K562 (cell line): Measurements from ENCODE around the gene CNPY4. TPM values are rescaled to one million over a fixed set of nuclear protein-coding genes. Genes with fewer than 3 reads are reported as not detected.

Source experiments
- BCLAF1 ChIP-seq, 2 experiments: fragments of 450-650 bp in 1 of 2; IDR thresholded peaks; 2 replicates each; pipeline ENCODE4 v1.6.1; 2011 to 2017; ENCODE audit warnings: low read depth in 2 of 2, antibody characterized with exemption in 1 of 2, borderline replicate concordance in 1 of 2, low read length in 1 of 2, mild to moderate bottlenecking in 1 of 2, mixed read lengths in 1 of 2; ENCODE audit not compliant: control insufficient read depth in 1 of 2
- BRD9 ChIP-seq: fragments of 450-650 bp; IDR thresholded peaks from 2 replicates; pipeline ENCODE4 v1.6.1; 2018; ENCODE audit warnings: low read depth; ENCODE audit not compliant: partially characterized antibody
- CHD2 ChIP-seq: IDR thresholded peaks from 2 replicates; pipeline ENCODE4 v1.6.1; 2011; ENCODE audit warnings: low read depth, low read length
- DIDO1 ChIP-seq: fragments of 450-650 bp; IDR thresholded peaks from 2 replicates; pipeline ENCODE4 v1.6.1; 2016; ENCODE audit warnings: low read depth, missing biosample characterization, missing genetic modification characterization
- KAT7 ChIP-seq: sonication (generic); formaldehyde crosslinking; IDR thresholded peaks from 2 replicates; pipeline ENCODE4 v1.8.0; 2022; ENCODE audit warnings: missing genetic modification reagents, mild to moderate bottlenecking, borderline replicate concordance
- PKNOX1 ChIP-seq: fragments of 450-650 bp; IDR thresholded peaks from 2 replicates; pipeline ENCODE4 v1.6.1; 2016
- POLR2AphosphoS5 ChIP-seq: IDR thresholded peaks from 2 replicates; pipeline ENCODE4 v1.6.1; 2011; ENCODE audit warnings: mild to moderate bottlenecking, low read depth, low read length, moderate library complexity; ENCODE audit not compliant: control insufficient read depth, insufficient read depth
- POLR2B ChIP-seq: fragments of 450-650 bp; IDR thresholded peaks from 2 replicates; pipeline ENCODE4 v1.6.1; 2018; ENCODE audit warnings: low read depth; ENCODE audit not compliant: partially characterized antibody
- POU5F1 ChIP-seq: fragments of 150-350 bp; IDR thresholded peaks from 2 replicates; pipeline ENCODE4 v1.6.1; 2014; ENCODE audit warnings: borderline replicate concordance, low read length, low read depth, mild to moderate bottlenecking; ENCODE audit not compliant: partially characterized antibody
- RAD51 ChIP-seq: fragments of 450-650 bp; IDR thresholded peaks from 2 replicates; pipeline ENCODE4 v1.7.1; 2016; ENCODE audit warnings: low read depth, mild to moderate bottlenecking, borderline replicate concordance
- RCOR1 ChIP-seq, 2 experiments: IDR thresholded peaks; 2 replicates each; pipeline ENCODE4 v1.6.1; 2012; ENCODE audit warnings: low read depth in 2 of 2, low read length in 2 of 2, borderline replicate concordance in 1 of 2, improper control_type of control experiment in 1 of 2
- RUNX1 ChIP-seq: sonication (generic); IDR thresholded peaks from 2 replicates; pipeline ENCODE4 v1.6.1; 2016; ENCODE audit warnings: antibody characterized with exemption, low read depth
- SMARCA4 ChIP-seq: fragments of 450-650 bp; IDR thresholded peaks from 2 replicates; pipeline ENCODE4 v1.6.1; 2016
- SRF ChIP-seq, 2 experiments: fragments of 250-450, 450-650 bp in 1 of 2; sonication (Bioruptor Pico) in 1 of 2; sonication (generic) in 1 of 2; formaldehyde crosslinking; IDR thresholded peaks; 2 replicates each; pipeline versions ENCODE4 v1.5.0 to v1.5.1; 2020 to 2022; ENCODE audit warnings: mild to moderate bottlenecking in 1 of 2, missing genetic modification reagents in 1 of 2
- TBL1XR1 ChIP-seq, 2 experiments: IDR thresholded peaks; 2 replicates each; pipeline ENCODE4 v1.6.1; 2012; ENCODE audit warnings: improper control_type of control experiment in 2 of 2, low read length in 2 of 2, mild to moderate bottlenecking in 1 of 2
- U2AF1 ChIP-seq: fragments of 200-400 bp; formaldehyde crosslinking; optimal IDR thresholded peaks from 2 replicates; pipeline ENCODE3; 2017; ENCODE audit warnings: mild to moderate bottlenecking, low read depth, low read length, moderate library complexity
- ZNF239 ChIP-seq: fragments of 250-450 bp; sonication (Bioruptor Pico); IDR thresholded peaks from 2 replicates; pipeline ENCODE4 v1.4.0; 2020; ENCODE audit warnings: mild to moderate bottlenecking
- ZSCAN29 ChIP-seq: fragments of 450-650 bp; IDR thresholded peaks from 2 replicates; pipeline ENCODE4 v1.6.1; 2017
- polyA plus RNA-seq, 8 experiments: library from polyadenylated mRNA; depleted of rRNA in 4 of 8; stranded (reverse) in 5 of 8; unstranded in 3 of 8; fragments of >200 nt; fragmentation: Nextera tagmentation in 2 of 8; fragmentation: Illumina TruSeq in 1 of 8; extraction: Ambion mirVana in 2 of 8; extraction: Trizol in 1 of 8; gene quantifications; 2 replicates each; pipeline versions ENCODE4 v1.2.1 to v1.2.3, GENCODE V29; 2011 to 2014; ENCODE audit warnings: inconsistent platforms in 1 of 8, missing spikeins in 1 of 8
- total RNA-seq, 7 experiments: library from RNA; depleted of rRNA in 6 of 7; stranded (reverse); fragments of >200 nt in 6 of 7; fragmentation: Illumina TruSeq in 2 of 7; extraction: Trizol in 2 of 7; gene quantifications; 2 replicates each; pipeline versions ENCODE4 v1.2.1 to v1.2.3, GENCODE V29; 2011 to 2021; ENCODE audit warnings: low replicate concordance in 1 of 7
- TF ChIP-seq, protein P1 (sequence below), 2 experiments: fragments of 450-650 bp; IDR thresholded peaks; 2 replicates each; pipeline ENCODE4 v1.6.1; 2018; ENCODE audit warnings: mild to moderate bottlenecking in 2 of 2, low read depth in 1 of 2; ENCODE audit not compliant: partially characterized antibody in 2 of 2

The CNPY4 gene
- total and polyA plus RNA-seq, 9 of the 15 experiments (the other 6 are each of a cell fraction or from before 2014, with no cell fraction given), result 1.9 to 11.2 (median 7.0) TPM

DNA sequence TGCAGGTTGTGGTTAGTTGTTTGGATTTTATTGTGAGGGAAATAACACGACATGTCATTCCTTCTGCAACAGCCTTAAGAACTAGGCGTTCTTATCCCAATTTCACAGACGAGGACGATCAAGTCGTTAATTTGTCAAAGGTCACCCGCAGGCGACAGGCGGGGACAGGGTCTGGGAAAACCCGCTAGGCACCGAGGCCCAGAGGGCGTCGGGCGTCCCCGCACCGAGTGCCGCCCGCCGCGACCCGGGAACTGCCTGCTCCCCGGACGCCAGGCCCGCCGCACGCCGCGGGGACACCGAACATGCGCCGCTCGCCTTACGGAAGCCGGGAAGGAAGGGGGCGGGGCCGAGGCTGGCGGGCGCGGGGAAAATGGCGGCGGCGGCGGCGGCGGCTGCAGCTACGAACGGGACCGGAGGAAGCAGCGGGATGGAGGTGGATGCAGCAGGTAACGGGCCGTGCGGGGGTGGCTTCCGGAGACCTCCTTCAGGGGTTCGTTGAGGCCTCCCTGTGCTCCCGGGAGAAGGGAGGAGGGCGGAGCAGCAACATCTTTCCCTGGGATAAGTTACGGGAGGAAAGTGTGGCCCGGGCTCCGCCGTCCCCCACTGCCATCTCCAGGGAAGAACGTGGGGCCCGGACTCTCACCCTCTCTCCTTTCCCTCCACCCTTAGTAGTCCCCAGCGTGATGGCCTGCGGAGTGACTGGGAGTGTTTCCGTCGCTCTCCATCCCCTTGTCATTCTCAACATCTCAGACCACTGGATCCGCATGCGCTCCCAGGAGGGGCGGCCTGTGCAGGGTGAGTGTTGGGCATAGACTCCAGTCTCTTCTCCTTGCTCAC, 30.6 kb upstream of the CNPY4 start, which contains the start of gene COPS6 (continued):
- no peak for TF ChIP-seq BCLAF1 (IDR thresholded peaks at IDR 0.05; ENCODE audit: borderline replicate concordance in 1 of 2, control insufficient read depth in 1 of 2, low read depth in 2 of 2, low read length in 1 of 2)
- peak; percentile 11 to 46; a peak in 1 of 4 replicates for TF ChIP-seq TBL1XR1 (IDR thresholded peaks at IDR 0.05; ENCODE audit: low read length in 2 of 2)
- peak in 1 of 2 experiments; percentile 68; a peak in 2 of 4 replicates for TF ChIP-seq SRF (CRISPR knock-in tag; IDR thresholded peaks at IDR 0.05)
- TF ChIP-seq PKNOX1, result 0 out of 2 replicates have a peak, but pooled peaks have one; percentile 20
- no peak for TF ChIP-seq ZSCAN29
- peak; percentile 63 for TF ChIP-seq ZNF239 (CRISPR knock-in tag)
- peak; percentile 73 for TF ChIP-seq POLR2AphosphoS5
- no peak for TF ChIP-seq U2AF1
- peak; percentile 10 to 33; a peak in 2 of 4 replicates for TF ChIP-seq RCOR1 (IDR thresholded peaks at IDR 0.05; ENCODE audit: borderline replicate concordance in 1 of 2, low read depth in 2 of 2, low read length in 2 of 2)
- no peak for TF ChIP-seq DIDO1 (tag)
- peak; percentile 77 for TF ChIP-seq POU5F1
- no peak for TF ChIP-seq BRD9
- TF ChIP-seq POLR2B, result peak; percentile 79
- no peak for TF ChIP-seq RUNX1
- TF ChIP-seq SMARCA4, result no peak
- TF ChIP-seq RAD51, result no peak
- peak; percentile 13; the same call in 1 of the 2 replicates for TF ChIP-seq CHD2
- peak; percentile 99 for TF ChIP-seq KAT7 (CRISPR knock-in tag)
- TF ChIP-seq, protein P1, sequence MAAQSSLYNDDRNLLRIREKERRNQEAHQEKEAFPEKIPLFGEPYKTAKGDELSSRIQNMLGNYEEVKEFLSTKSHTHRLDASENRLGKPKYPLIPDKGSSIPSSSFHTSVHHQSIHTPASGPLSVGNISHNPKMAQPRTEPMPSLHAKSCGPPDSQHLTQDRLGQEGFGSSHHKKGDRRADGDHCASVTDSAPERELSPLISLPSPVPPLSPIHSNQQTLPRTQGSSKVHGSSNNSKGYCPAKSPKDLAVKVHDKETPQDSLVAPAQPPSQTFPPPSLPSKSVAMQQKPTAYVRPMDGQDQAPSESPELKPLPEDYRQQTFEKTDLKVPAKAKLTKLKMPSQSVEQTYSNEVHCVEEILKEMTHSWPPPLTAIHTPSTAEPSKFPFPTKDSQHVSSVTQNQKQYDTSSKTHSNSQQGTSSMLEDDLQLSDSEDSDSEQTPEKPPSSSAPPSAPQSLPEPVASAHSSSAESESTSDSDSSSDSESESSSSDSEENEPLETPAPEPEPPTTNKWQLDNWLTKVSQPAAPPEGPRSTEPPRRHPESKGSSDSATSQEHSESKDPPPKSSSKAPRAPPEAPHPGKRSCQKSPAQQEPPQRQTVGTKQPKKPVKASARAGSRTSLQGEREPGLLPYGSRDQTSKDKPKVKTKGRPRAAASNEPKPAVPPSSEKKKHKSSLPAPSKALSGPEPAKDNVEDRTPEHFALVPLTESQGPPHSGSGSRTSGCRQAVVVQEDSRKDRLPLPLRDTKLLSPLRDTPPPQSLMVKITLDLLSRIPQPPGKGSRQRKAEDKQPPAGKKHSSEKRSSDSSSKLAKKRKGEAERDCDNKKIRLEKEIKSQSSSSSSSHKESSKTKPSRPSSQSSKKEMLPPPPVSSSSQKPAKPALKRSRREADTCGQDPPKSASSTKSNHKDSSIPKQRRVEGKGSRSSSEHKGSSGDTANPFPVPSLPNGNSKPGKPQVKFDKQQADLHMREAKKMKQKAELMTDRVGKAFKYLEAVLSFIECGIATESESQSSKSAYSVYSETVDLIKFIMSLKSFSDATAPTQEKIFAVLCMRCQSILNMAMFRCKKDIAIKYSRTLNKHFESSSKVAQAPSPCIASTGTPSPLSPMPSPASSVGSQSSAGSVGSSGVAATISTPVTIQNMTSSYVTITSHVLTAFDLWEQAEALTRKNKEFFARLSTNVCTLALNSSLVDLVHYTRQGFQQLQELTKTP (IDR thresholded peaks at IDR 0.05; ENCODE audit: low read depth in 1 of 2, partially characterized antibody in 2 of 2), result no peak
